Right lung (tissue), 5 donors: Measurements from ENCODE around the gene CCDC106. TPM values are rescaled to one million over a fixed set of nuclear protein-coding genes. Genes with fewer than 3 reads are reported as not detected.

Experiments
- DNase-seq, 2 donors: peaks; one replicate each; pipeline ENCODE4 v3.0.0-alpha.2; 2013
- polyA plus RNA-seq, 5 donors: library from polyadenylated mRNA; unstranded; fragments of 120-200 nt; gene quantifications; one replicate each; pipeline versions ENCODE4 v1.2.1 to v1.2.3, GENCODE V29; 2013; ENCODE audit warnings: inconsistent platforms in 1 of 5, low replicate concordance in 1 of 5; ENCODE audit not compliant: insufficient read length in 5 of 5, insufficient read depth in 1 of 5

CCDC106 gene
- polyA plus RNA-seq, 5 donors, result 11.2 to 19.3 (median 13.7) TPM

DNA sequence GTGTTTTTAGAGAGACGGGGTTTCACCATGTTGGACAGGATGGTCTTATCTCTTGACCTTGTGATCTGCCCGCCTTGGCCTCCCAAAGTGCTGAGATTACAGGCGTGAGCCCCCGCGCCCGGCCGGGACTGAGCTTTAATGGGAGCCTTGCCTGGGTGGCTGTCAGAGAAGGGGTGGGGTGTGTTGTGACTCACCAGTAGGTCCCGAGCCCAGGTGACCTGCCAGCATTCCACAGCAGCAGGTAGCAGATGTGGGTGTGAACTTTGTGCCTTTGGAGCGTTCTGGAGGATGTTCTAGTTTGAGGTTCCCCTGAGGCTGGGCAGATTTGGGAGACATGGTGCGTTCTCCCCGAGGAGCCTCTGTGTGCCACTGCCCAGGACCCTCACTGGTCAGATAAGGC is 19.9 kb downstream of the CCDC106 start:
- DNase-seq, result no peak

DNA sequence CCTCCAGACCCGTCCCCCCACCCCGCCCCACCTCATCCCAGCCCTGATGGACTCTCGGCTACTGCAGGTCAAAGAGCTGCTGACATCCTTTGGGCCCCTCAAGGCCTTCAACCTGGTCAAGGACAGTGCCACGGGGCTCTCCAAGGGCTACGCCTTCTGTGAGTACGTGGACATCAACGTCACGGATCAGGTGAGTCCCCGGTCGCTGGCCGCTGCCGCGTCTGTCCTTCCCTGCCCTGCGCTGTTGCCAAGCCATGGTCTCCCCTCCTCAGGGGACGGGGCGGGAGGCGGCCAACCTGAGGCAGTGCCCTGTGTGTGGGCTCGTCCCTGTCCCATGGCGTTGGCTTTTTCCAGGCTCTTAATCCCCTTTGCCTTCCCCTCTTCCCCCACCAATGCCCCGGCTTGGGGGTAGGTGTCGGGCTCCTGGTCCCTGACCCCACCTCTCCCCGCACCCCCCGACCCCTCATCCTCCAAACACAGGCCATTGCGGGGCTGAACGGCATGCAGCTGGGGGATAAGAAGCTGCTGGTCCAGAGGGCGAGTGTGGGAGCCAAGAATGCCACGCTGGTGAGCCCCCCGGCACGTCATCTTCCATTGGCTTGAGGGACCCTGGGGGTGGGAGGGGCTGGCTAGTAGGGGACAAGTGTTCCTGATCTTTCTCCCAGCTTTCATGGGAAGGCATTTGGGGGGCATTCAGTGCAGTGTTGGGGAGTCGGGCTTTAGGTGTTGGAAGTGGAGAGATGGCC is 20.8 kb downstream of the CCDC106 start:
- DNase-seq, result no peak

DNA sequence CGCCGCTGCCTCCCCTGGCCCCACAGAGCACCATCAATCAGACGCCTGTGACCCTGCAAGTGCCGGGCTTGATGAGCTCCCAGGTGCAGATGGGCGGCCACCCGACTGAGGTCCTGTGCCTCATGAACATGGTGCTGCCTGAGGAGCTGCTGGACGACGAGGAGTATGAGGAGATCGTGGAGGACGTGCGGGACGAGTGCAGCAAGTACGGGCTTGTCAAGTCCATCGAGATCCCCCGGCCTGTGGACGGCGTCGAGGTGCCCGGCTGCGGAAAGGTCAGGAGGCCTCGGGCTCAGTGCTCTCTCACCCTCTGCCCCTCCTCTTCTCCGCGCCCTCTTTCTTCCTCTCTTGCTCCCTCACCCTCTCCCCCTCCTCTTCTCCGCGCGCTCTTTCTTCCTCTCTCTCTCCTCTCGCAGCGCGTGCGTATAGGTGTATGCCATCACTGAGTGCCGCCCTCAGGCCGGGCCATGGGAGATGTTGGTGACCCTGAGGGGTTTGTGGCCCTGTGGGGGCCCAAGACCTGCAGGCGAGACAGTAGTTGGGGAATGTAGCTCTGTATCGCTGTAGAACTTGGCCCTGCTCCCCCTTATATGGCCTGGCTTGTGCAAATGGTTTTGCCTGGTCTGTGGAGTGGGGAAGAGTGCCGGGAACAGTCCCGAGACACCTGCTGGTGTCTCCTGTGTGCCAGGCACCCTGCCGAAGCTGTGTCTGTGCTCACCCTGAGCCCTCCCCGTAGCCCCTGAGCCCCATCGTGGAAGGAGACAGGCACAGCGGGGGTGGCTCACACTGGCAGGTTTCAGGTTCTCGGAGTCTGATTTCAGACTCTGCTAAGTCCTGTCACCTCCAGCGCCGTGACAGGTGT is 21.6 kb downstream of the CCDC106 start:
- no peak for DNase-seq

DNA sequence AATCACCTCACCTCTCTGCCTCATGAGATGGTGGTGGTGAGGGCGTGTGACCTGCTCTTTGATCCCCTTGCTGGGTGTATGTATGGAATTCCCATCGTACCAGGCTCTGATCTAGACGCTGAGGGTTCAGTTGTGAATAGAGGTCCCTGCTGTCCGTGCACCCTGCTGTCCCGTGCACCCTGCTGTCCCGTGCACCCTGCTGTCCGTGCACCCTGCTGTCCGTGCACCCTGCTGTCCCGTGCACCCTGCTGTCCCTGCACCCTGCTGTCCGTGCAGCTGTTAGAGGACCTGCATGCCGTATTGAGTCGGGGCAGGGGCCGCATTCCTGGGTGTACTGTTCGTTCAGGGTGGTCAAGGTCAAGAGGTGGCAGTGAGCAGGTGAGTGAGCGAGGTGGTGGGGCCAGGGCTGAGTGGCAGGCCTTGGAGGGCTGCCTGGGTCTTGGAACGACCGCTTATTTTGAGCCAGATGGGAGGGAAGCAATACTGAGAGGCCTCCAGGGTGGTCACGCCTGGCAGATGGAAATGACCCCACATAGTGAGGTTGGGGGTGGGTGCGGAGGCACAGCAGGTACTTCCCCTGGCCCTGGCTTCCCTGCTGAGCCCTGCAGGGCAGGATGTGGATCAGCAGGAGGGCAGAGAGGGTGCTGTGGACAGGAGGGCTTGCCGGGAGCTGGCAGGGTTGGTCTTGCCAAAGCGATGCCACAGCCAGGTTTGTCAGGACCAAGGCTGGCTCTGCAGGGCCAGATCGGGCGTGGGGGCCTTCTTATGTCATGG is 22.5 kb downstream of the CCDC106 start:
- no peak for DNase-seq

DNA sequence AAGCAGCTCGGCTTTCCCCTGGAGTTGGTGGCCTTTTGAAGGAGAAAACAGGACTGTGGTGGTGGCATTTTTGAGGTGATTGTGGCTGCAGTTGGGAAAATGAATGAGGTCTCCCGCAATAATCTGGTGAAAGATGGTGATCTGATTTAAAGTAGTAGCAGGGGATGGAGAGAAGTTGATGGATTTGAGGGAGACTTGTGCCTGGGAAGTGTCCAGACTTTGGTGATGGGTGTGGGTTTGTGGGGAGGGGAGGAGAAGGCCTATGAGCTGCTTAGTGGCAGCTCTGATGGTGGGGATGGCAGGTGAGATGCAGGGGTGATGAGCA is 23.0 kb downstream of the CCDC106 start:
- no peak for DNase-seq

DNA sequence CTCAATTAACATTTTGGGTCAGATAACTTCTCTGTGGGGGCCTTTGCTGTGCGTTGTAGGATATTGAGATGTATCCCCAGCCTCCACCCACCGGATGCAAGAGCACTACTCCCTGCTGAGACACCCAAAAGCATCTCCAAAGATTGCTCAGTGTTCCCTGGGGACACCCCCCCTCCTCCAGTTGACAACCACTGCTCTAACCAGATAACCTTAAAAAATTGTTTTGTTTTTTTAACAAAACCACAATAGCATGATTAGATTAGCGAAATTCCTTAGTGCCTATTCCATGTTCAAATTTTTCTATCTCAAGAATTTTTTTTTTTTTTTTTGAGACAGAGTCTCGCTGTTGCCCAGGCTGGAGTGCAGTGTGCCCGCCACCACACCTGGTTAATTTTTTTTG is 24.4 kb downstream of the CCDC106 start:
- no peak for DNase-seq

DNA sequence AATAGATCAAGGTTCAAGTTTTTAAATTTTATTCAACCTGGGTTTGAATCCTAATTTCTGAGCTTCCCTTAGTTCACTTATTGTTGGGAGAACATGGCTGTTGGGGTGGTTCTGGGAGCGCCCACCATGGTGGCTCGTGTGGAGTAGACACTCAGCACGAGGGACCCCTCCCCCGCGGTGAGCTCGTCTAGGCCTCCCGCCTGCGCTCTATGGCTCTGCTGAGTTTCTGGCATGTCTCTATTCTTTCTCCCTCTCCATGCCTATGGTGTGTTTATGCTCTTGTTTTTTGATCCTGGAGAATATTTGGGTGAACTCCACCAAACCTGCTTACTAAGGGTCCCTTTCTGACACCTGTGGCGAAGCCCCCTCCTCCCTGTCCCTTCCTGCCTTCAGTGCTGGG is 25.5 kb downstream of the CCDC106 start:
- DNase-seq, result no peak

DNA sequence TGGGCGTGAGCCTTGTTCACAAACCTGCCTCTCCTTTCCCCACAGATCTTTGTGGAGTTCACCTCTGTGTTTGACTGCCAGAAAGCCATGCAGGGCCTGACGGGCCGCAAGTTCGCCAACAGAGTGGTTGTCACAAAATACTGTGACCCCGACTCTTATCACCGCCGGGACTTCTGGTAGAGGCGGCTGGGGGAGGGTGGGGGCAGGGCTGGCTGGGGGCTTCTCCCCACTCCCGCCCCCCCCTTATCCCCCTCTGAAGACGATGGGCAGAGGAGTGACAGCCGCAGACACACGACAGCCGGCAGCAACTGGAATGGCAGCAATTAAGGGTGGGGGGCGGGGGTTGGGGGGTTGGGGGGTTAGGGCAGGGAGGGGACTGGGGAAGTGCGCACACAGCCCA is 25.9 kb downstream of the CCDC106 start:
- DNase-seq, result no peak

DNA sequence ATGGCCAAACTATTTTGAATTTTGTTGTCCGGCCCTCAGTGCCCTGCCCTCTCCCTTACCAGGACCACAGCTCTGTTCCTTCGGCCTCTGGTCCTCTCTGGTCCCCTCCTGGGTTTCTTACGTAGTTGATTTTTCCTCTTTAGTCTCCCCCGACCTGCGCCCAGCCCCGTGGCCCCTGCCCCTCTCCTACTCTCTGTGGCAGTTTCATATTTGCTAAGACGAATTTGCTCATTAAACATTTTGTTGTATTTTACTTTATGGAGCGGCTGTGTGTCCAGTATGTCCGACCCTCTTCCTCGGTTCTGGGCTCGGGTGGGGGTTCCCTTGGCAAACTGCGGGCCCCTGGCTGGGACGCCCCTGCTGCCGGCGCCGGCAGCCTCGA is 26.4 kb downstream of the CCDC106 start:
- DNase-seq, result no peak

DNA sequence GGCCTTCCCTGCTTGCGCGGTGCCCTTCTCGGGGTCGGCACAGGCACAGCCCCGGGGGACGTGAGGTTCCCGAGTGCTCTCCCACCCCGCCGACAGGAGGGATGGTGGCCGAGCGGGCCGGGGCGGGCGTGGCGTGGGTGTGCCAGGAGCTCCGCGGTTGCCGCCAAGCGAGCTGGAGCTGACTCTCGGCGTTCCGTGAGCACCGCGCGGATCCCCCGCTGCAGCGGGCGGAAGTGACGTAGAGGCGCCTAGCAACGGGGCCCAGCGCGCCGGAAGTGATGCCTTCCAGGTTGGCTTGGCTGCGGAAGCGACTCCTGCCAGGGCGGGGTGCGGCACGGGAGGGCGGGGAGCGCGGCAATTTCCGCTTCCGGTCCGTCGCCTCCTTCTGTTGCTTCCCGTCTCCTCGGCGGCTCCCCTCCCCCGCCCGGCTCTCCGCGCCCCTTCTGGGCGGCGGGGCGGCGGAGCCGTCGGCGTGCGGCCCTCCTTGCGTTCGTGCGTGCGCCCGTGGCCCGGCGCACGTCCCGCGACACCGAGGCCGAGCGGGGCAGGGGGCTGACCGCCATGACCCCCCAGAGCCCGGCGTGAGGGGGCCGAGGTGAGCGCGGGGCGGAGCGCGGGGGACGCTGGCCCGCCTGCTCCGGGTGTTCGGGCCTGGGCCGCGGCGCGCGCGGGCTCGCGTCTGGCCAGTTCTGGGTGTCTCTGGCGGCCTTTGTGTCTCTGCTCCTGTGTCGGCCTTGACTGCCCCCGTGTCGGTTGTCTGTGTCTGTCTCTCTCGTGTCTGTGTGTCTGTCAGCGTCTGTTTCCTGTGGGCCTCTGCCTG is 27.0 kb downstream of the CCDC106 start, which contains the start of gene EPN1:
TSS of gene EPN1 (plus strand) at position 386 of the 820 bp plus-strand sequence. CDS start 3,402 bp downstream, outside the sequence.
- DNase-seq, result peak; percentile 94 to 96

DNA sequence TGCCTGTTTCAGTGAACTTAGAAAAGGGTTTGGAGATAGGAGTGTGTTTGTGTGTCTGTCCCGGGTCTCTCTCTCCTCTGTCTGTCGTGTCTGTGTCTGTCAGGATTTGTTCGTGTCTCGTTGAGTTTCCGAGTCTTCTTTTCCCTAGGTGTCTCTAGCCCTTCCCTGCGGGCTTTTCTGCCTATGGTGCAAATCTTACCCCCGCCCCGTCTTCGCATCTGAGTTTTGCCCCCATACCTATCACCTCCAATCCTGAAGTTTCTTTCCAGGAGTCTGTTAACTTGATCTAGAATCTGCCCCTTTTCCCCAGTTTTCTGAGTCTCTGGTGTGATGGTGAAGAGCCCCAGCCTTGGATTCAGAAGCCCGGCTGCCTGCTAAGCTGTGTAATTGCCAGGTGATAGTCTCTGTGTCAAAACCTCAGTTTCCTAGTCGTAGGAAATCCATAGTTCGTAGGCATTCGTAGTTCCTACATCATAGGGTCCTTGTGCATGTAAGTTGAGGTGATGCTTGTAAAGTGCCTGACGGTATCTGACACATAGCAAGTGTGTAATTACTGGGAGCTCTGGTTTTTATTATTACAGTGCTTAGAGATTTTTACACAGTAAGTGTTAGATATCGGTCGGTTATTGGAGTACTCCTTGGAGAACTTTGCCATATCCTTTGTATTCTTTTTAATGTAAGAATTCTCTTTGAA is 27.8 kb downstream of the CCDC106 start:
- DNase-seq, result no peak

DNA sequence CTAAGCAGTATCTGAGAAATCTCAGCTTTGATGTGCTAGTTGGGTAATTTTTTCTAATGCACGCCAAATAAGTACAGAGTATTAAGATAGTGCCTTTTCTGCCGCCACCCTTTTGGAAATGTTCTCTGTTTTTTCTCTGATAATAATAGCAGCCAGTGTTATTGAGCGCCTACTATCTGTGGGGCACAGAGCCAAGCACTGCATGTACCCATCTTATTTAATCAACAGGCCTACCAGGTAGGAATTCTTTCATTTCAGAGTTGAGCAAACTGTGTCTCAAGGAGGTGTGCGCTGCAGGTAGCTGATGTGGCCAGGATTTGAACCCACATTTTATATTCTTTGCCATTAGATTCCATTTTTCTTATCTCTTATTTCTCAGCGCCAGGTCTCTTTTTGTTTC is 28.4 kb downstream of the CCDC106 start:
- DNase-seq, result no peak

DNA sequence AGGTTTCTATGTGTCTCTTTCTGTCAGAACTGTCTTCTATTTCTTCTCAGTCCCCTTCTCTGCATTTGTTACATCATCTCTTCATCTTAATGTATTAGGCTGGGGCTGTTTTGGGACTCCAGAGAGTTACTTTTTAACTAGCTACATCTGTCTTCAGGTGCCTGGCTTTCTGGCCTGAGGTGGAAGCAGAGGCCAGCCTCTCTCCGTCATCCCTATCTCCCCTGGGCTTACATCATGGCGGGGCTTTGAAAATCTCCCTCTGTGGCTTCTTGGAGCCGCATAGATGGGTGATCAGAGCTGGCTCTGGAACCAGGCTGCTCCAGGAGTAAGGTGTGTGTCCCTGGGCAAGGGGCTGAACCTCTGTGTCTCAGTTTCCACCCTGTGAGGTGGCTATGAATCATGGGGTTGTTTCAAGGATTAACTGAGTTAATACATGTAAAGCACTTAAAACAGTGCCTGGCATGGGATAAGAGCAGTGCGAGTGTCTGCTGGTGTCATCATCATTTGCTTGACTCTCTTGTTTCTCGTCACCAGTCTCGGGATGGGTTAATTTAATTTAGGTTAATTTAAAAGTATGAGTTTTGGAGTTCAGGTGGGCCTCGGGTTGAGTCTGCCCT is 29.0 kb downstream of the CCDC106 start:
- no peak for DNase-seq

DNA sequence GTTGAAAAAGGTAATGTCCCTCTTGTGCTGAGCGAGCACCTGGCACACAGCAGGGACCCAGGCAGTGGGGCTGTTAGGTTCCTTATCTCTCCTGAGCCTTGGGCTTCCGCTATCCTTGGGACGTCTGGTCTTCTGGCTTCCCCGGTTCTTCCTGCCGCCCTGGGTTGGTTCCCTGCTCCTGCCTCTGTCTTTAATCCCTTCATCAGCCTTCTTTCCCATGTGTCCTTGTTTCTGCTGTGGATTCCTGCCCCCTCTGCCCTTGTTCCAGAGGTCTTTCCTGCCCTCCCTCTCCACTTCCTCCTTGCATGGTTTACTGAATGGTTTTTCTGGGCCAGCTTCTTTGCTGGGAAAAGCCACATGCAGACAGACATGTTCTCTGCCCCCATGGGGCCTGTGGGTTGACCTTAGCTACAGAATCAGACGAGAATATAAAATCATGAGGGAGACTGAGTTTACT is 29.6 kb downstream of the CCDC106 start:
- DNase-seq, result no peak

DNA sequence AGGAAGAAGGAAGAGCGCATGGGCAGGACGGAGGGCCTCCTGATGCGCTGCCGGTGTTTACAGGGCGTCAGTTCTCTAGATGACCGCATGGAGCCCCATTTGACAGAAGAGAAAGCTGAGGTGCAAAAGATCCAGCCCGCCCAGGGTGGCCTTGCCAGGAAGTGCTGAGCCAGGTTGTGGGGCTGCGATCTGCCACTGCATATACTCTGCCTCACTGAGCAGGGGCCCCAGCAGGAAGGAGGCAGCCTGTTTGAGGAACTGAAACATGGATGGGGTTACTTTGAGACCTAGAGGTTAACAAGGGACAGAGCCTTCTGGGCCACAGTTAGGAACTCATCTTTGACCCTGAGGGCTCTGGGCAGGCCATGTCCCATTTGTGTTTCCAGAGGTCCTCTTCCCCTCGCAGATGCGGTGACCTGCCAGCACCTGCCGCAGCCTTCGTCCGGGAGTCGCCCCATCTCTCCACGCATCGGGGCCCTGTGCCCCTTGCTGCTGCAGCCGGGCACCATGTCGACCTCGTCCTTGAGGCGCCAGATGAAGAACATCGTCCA is 30.2 kb downstream of the CCDC106 start:
- no peak for DNase-seq

DNA sequence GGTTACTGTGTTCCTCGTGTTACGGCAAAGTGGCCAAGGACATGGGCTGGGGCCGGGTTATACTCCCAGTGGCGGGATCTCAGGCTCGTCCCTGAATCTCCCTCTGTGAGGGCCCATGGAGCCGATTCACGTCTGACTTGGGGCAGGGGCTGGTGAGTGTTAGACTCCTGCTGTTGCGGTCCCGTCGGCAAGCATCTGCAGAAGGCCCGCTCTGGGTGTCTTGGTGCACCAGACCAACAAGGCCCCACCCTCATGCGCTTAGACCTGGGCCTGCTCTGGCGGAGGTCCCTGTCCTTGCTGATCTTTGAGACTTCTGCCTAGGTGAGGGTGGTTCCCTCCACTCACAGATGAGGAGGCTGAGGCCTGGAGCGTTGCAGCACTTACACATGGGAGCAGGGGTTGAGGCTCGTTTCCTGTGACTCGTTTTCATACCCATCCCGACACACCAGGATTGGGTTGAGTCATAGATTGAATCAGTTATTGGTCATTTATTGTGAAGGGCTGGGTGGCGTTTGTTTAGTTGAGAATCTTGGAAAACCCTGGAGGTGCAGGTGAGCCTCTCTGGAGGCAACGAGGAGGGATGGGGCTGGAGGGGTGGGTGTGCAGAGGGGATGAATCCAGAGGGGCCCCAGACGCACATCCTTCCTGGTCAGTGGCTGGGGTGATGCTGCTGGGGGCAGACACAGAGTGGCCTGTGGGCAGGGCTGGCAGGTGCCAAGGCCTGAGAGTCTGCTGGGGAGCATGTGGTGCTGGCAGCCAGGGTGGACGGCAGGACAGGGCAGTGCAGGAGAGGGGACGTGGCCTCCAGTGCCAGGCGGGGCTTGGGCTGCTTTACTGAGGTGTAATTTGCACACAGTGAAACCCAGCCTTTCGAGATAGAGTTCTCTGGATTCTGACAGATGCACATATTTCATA is 31.6 kb downstream of the CCDC106 start:
- DNase-seq, result no peak

DNA sequence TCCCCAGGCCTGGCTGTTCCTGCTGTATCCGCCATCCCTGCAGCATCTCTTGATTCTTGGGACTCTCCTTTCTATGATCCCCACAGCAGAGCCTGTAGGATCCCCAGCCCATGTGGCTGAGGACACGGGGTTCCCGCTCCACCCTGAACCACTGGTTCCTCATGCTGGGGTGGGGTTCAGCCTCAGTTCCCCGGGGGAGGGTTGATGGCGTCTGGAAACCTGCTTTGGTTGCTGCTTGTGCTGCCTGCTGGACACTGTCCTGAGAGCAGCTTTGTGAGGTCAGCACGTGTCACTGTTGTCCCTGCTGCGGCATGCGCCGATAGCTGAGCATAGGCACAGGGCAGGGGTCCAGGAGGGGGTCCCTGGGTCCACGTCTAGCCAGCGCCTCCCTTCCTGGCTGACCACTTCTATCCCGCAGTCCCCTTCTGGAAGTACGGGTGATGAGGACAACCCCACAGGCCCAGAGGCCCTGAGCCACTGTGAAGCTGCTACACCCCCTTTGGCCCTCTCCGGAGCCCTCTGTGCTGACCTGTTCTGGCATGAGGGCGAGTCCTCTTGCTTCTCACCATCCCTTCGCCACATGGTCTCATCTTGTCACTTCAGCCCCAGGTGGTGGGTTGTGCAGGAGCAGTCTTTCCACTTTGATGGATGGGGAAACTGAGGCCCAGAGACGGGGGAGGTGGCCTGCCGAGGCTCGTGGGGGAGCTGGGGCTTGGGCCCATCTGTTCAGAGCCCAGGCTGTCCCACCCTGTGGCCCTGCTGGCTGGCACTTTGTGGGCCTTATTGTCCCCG is 32.5 kb downstream of the CCDC106 start:
- DNase-seq, result no peak
